WERI-Rb-1 (cell line): ENCODE results near the gene STAT5B.
A peak's percentile ranks its signal among the peaks of the same experiment; 100 is the strongest.

ENCODE experiments used
- DNase-seq: peaks from one replicate; pipeline ENCODE4 v3.0.0-alpha.2; 2020
- H3K27ac ChIP-seq: fragments of 250-450 bp; sonication (Bioruptor Pico); 2 replicates; pipeline ENCODE4 v1.5.1; 2020; ENCODE audit warnings: mild to moderate bottlenecking, moderate library complexity
- H3K27me3 ChIP-seq: fragments of 250-450 bp; sonication (Bioruptor Pico); 2 replicates; pipeline ENCODE4 v1.5.1; 2021; ENCODE audit warnings: mild to moderate bottlenecking, low read depth, moderate library complexity; ENCODE audit not compliant: insufficient read depth, severe bottlenecking
- H3K36me3 ChIP-seq: fragments of 250-450 bp; sonication (Bioruptor Pico); 2 replicates; pipeline ENCODE4 v1.5.1; 2020; ENCODE audit warnings: mild to moderate bottlenecking, moderate library complexity
- H3K4me3 ChIP-seq: 2 replicates; pipeline ENCODE4 v1.5.1; 2011; ENCODE audit warnings: low read depth, mild to moderate bottlenecking, control low read depth, low read length
- H3K9me3 ChIP-seq: fragments of 250-450 bp; sonication (Bioruptor Pico); 2 replicates; pipeline ENCODE4 v1.5.1; 2021; ENCODE audit warnings: mild to moderate bottlenecking, moderate library complexity; ENCODE audit not compliant: severe bottlenecking
- CTCF ChIP-seq: IDR thresholded peaks from 2 replicates; pipeline ENCODE4 v1.5.1; 2011; ENCODE audit warnings: low read depth, mild to moderate bottlenecking, control low read depth, inconsistent platforms, low read length

Gene STAT5B

GRCh38 chr17:42184713-42185620 lies 91.2 kb downstream of the STAT5B start, which contains the start of gene HCRT:
HCRT (minus strand) TSS chr17:42185452; CDS start chr17:42185365, 87 bp downstream.
- Histone ChIP-seq H3K9me3 (no peaks in the 10 kb centered on the region), H3K4me3 (no peak within 1 kb of the TSS), H3K27ac (no peak within 1 kb of the TSS), H3K27me3 (no peaks in the 10 kb centered on the region), H3K36me3 (no peaks in the 10 kb centered on the region)
- TF ChIP-seq CTCF, result no peak
- no peak for DNase-seq

- peak overlapping the region; percentile 73 for H3K4me3 ChIP-seq
- H3K27me3 ChIP-seq, result no peaks in the 10 kb centered on the region
- H3K36me3 ChIP-seq, result no peaks in the 10 kb centered on the region
- no peaks in the 10 kb centered on the region for H3K9me3 ChIP-seq
- DNase-seq, result peak; percentile 83
- peak; percentile 97 for TF ChIP-seq CTCF
- peak overlapping the region; percentile 23 for H3K27ac ChIP-seq
Observed at GRCh38 chr17:42183741-42184711, 92.2 kb downstream of the STAT5B start.

- H3K27ac ChIP-seq, result no peak overlapping the region
- no peaks in the 10 kb centered on the region for H3K27me3 ChIP-seq
- H3K9me3 ChIP-seq, result no peaks in the 10 kb centered on the region
- TF ChIP-seq CTCF, result no peak
- H3K36me3 ChIP-seq, result no peaks in the 10 kb centered on the region
- peak overlapping the region; percentile 73 for H3K4me3 ChIP-seq
- no peak for DNase-seq
Observed at GRCh38 chr17:42182927-42183734, 93.1 kb downstream of the STAT5B start.

GRCh38 chr17:42181851-42182207 lies 94.4 kb downstream of the STAT5B start:
- TF ChIP-seq CTCF, result no peak
- no peaks in the 10 kb centered on the region for H3K27me3 ChIP-seq

More at GRCh38 chr17:42181851-42182207, 94.4 kb downstream of the STAT5B start:
- Histone ChIP-seq H3K36me3 (no peaks in the 10 kb centered on the region), H3K9me3 (no peaks in the 10 kb centered on the region), H3K4me3 (no peak overlapping the region), H3K27ac (no peak overlapping the region)
- DNase-seq, result no peak
